NCI-H774 (cell line): ENCODE results near the gene LDHAL6A.
"Not testable (repeated sequence)": the region's sequence is repeated elsewhere in the genome, so short reads cannot be mapped to it uniquely, and the experiment has no call there.

Source experiments
- DNase-seq: peaks from one replicate; lab custom pipeline; 2025; lab: John Stamatoyannopoulos, UW

Gene LDHAL6A

DNA sequence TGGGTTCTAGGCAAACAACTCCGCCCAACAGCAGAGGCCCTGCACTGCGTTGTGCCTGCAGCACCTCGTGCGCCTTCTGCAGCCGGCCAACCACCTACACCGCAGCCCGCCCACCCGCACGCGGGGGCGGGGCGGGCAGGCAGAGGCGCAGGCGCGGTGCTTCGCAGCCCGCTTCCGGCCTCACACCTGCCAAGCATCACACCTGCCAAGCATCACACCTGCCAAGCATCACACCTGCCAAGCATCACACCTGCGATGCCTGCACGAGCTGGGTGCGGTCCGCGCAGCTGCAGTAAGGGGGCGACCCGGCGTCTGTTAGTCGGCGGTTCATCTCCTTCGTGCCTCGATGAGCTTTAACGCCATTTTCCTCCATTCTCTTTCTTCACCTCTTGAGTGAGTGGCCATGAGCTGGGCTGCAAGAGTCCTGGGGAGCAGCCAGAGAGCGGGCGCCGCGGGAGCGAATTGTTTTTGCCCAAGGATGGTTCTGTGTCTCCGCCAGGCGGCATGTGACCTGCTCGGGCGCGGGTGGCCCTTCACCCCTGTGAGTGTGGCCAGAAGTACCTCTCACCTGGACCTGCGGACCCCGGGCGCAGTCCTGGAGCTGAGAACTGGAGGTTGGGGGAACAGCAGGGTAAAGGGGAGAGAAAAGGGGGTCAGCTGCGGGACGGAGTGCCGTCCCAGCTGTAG lies at the start of gene LDHAL6A:
Gene LDHAL6A (plus strand): TSS at position 171 of the 687 bp plus-strand sequence. CDS start 825 bp downstream, outside the sequence.
- DNase-seq, result no peak

GRCh38 chr11:18407400-18407799 lies 48.3 kb upstream of the LDHAL6A start:
- DNase-seq, result not testable (repeated sequence)

GRCh38 chr11:18408558-18409291 lies 46.9 kb upstream of the LDHAL6A start:
- DNase-seq, result no peak

GRCh38 chr11:18416459-18416858 lies 39.2 kb upstream of the LDHAL6A start:
- no peak for DNase-seq

DNA sequence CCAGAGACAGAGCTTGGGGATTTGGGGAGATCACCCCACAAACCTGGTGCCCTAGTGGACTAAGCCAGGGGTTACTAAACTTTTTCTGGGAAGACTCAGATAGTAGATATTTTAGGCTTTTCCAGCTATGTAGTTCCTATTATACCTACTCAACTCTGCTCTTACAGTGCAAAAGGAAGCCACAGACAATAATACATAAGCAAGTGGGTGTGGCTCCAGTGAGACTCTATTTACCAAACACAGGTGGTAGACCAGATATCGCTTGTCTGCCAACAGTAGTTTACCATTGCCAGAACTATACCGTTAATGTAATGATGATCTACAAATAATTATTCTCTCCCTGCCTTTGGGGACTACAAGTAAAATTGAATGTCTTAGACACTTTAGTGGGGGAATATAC lies 36.6 kb upstream of the LDHAL6A start:
- DNase-seq, result no peak

DNA sequence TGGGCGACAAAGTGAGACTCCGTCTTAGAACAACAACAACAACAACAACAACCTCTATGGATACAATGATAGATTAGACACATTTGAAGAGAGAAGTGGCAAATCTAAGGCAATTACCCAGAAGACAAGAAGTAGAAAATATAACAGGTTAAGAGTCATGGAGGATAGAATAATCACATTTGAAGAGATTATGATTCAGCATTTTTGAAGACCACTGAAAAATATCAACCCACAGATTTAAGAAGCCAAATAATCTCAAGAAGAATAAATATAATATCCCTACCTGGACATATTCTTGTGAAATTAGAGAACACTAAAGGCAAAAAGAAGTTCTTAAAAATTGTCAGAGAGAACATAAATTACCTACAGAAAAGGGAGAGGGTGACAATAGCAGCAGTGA lies 35.6 kb upstream of the LDHAL6A start:
- DNase-seq, result no peak

DNA sequence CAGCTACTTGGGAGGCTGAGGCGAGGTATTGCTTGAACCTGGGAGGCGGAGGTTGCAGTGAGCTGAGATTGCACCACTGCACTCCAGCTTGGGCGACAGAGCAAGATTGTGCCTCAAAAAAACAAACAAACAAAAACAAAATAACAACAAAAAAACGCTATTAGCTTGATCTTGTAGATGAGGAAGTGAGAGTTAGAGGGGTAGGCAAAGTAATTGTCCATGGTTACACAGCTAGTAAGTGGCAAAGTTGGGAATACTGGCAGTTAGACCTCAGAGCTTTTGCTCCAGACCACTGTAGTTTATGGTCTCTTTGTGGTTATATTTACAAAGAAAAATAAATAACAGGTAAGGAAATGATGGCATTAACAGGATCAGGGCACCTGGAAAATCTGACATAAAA lies 28.4 kb upstream of the LDHAL6A start:
- no peak for DNase-seq

GRCh38 chr11:18429332-18429731 lies 26.3 kb upstream of the LDHAL6A start:
- no peak for DNase-seq

- DNase-seq, result no peak
These were observed 17.0 kb upstream of the LDHAL6A start for GRCh38 chr11:18438691-18439090.

DNA sequence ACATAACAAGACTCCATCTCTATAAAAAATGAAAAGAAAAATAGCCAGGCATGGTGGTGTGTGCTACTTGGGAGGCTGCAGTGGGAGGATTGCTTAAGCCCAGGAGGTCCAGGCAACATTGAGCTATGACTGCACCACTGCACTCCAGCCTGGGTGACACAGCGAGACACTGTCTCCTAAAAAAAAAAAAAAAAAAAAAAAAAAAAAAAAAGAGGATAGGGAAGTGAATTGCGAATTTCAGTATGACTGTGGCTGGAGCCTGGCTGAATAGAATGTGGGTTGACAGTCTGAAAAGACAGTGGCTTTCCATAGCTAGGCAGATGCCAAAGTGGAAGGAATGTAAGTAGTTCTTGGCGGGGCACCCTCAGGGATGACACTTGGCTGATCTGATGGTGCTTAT lies 6.4 kb upstream of the LDHAL6A start:
- no peak for DNase-seq

DNA sequence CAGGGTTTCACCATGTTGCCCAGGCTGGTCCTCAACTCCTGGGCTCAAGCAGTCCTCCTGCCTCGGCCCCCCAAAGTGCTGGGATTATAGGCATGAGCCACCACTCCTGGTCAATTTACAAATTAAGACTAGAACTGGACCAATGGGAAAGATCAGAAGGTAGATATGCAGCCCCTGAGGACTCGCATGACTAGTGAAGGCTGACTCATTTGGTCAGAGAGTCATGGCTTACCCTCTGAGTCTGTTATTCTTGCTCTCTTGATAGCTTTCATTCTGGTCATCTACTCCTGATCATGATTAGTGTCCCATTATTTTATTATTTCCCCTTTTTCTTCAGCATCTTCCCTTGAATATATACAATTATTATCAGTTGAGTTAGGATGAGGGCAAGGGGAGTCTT lies 2.7 kb upstream of the LDHAL6A start:
- DNase-seq, result no peak

DNA sequence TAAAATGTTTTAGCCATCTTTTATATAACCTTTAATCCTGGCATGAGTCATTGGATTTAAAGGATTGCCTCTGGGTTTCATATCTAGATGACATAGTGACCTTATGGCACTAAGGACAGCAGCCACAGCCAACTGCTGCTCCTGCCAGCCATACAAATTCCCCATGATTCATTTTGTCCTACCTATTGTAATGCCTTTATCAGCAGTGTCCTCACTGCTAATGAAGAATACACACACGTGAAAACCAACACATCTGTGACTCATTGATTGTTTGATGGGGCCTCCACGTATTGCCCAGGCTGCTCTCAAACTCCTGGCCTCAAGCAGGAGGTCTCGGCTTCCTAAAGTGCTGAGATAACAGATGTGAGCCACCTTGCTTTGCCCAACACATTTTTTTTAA lies 1.8 kb downstream of the LDHAL6A start:
- peak; percentile 15 for DNase-seq

DNA sequence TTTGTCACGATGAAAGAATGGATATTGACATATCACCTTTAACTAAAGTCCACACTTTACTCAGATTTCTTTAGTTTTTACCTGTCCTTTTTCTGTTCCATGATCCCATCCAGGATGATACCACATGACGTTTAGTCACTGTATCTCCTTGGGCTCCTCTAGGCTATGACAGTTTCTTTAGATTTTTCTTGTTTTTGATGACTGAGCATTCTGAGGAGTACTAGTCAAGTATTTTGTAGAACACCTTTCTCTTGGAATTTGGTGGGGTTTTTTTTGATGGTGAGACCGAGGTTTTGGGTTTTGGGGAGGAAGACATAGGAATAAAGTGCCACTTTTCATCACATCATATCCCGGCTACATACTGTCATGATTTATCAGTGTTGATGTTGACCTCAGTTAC lies 4.0 kb downstream of the LDHAL6A start:
- DNase-seq, result no peak

GRCh38 chr11:18461909-18462308 lies 6.3 kb downstream of the LDHAL6A start:
- DNase-seq, result no peak

DNA sequence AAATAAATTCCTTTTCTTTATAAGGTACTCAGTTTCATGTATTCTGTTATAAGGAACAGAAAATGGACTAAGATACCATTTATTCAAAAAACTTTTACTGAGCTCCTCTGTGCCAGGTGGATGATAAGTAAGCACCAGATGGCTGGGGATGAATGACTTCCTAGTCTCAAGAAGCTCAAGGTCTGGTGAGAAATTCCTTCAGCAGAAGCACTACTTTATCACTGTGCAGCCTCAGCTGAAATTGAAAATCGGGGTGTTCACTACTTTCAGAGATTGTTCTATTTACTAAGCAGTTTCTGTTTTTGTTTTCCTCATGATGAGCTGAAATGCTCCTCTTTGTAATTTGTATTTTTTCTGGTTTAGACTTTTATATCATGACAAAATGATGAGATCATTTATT lies 7.8 kb downstream of the LDHAL6A start:
- DNase-seq, result no peak

- DNase-seq, result no peak
These were observed 10.7 kb downstream of the LDHAL6A start for GRCh38 chr11:18466402-18466801.

GRCh38 chr11:18468059-18468458 lies 12.4 kb downstream of the LDHAL6A start:
- no peak for DNase-seq

GRCh38 chr11:18468961-18469360 lies 13.3 kb downstream of the LDHAL6A start:
- DNase-seq, result no peak

DNA sequence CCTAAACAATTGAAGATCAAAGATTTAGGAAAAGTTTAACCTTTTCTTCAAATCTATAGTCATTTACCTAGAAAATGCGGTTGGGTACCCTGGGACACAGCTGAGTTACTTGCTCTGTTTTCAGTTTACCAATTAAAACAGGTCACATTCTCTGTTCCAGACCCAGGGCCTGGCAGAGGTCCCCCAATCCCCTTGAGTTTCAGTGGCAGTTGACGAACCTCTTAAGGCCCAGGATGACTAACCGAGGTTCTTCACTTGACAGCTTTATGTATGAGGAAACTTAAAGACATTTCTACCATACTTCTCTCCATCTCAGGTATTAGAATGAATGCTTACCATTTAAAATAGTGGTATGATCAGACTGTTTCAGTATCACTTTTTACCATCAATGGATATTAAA lies 16.3 kb downstream of the LDHAL6A start:
- no peak for DNase-seq

- DNase-seq, result no peak
These were observed 16.9 kb downstream of the LDHAL6A start for GRCh38 chr11:18472587-18472986.

DNA sequence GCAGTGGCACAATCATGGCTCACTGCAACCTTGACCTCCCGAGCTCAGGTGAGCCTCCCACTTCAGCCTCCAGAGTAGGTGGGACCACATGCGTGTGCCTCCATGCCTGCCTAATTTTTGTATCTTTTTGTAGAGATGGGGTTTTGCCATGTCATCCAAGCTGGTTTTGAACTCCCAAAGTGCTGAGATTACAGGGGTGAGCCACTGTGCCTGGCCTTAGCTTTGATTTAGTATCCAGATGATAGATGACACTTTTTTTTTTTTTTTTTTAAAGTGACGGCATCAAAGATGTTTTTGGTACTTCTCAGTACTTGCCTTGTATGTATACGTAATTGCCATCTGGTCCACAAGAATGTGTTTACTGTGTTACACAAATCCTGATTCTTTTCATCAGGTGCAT lies 23.4 kb downstream of the LDHAL6A start:
- DNase-seq, result no peak

GRCh38 chr11:18485913-18486528 lies 30.4 kb downstream of the LDHAL6A start:
- DNase-seq, result no peak

GRCh38 chr11:18490319-18490718 lies 34.7 kb downstream of the LDHAL6A start:
- no peak for DNase-seq
